AML-193 (cell line): ENCODE results near the gene SMARCB1.

Experiments used
- DNase-seq, 2 experiments: peaks; one replicate each; lab custom pipeline; 2025; lab: John Stamatoyannopoulos, UW

The SMARCB1 gene

GRCh38 chr22:23762842-23763578 lies 23.8 kb upstream of the SMARCB1 start, which contains the start of gene C22orf15:
Gene C22orf15, plus strand, starts transcription at chr22:23762990. Its CDS starts 317 bp downstream, at chr22:23763307.
- no peak for DNase-seq

GRCh38 chr22:23763579-23763945 lies 23.2 kb upstream of the SMARCB1 start:
- DNase-seq = no peak

GRCh38 chr22:23763954-23764353 lies 22.8 kb upstream of the SMARCB1 start:
- no peak for DNase-seq

GRCh38 chr22:23764899-23765881 lies 21.6 kb upstream of the SMARCB1 start:
- no peak for DNase-seq

- DNase-seq = no peak
These were observed 19.5 kb upstream of the SMARCB1 start for GRCh38 chr22:23767303-23767672.

GRCh38 chr22:23767673-23768548 lies 18.9 kb upstream of the SMARCB1 start, which contains the start of gene CHCHD10:
Gene CHCHD10, minus strand, starts transcription at chr22:23767972. Its CDS starts 98 bp downstream, at chr22:23767874.
- DNase-seq = peak; percentile 64 to 66

- no peak for DNase-seq
These were observed 17.3 kb upstream of the SMARCB1 start for GRCh38 chr22:23769321-23769965.

GRCh38 chr22:23772315-23772648 lies 14.5 kb upstream of the SMARCB1 start:
- DNase-seq = no peak

GRCh38 chr22:23772649-23773473 lies 13.9 kb upstream of the SMARCB1 start, which contains the start of gene MMP11:
Gene MMP11, plus strand, starts transcription at chr22:23772849. Its CDS starts 22 bp downstream, at chr22:23772871.
- DNase-seq = no peak

GRCh38 chr22:23773483-23774113 lies 13.2 kb upstream of the SMARCB1 start:
- no peak for DNase-seq

- no peak for DNase-seq
These were observed 12.4 kb upstream of the SMARCB1 start for GRCh38 chr22:23774114-23774921.

GRCh38 chr22:23774922-23775436 lies 11.8 kb upstream of the SMARCB1 start:
- DNase-seq = no peak

- no peak for DNase-seq
These were observed 10.9 kb upstream of the SMARCB1 start for GRCh38 chr22:23775779-23776375.

- no peak for DNase-seq
These were observed 8.8 kb upstream of the SMARCB1 start for GRCh38 chr22:23777776-23778576.

GRCh38 chr22:23778577-23778900 lies 8.2 kb upstream of the SMARCB1 start:
- no peak for DNase-seq

- DNase-seq = no peak
These were observed 7.7 kb upstream of the SMARCB1 start for GRCh38 chr22:23779083-23779482.

- DNase-seq = no peak
These were observed 7.0 kb upstream of the SMARCB1 start for GRCh38 chr22:23779731-23780130.
